ENCODE data around the gene PRCP. TPM values are rescaled to one million over a fixed set of nuclear protein-coding genes. Genes with fewer than 3 reads are reported as not detected.

The PRCP gene
- total RNA-seq, 4 donors from 2014 or later, result 7.1 to 17.8 (median 9.5) TPM

DNA sequence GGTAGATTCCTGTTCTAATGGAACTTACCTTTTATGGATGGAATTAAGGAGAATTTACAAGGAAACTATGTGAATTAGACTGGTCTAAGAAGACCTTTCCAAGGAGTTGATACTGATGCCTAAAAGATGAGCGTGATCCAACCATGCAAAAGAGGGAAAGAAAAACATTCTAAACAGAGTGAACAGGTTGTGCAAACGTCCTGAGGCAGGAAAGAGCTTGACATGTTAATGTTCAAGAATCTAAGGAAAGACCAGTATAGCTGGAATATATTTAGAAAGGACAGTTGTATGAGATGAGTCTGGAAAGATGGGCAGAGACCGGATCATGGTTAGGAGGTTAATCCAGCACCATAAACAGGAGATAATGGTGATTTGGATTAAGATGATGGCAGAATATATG lies 2.6 kb upstream of the PRCP start:
- Histone ChIP-seq H3K4me3 (no peak overlapping the region), H3K36me3 (no peaks in the 10 kb centered on the region), H3K27ac (no peak overlapping the region), H3K4me1 (peaks cover 15 to 24% of the 10 kb centered on the region in 2 donors), H3K9me3 (no peaks in the 10 kb centered on the region), H3K27me3 (no peaks in the 10 kb centered on the region)
- no peak for DNase-seq
- in situ Hi-C loops (cut with MboI; ENCODE audit: low sequenced_read_pairs in 4 of 4) (loop anchor here (10.0 to 25.0 kb wide), 5 partner anchors 172 to 352 kb away; partner anchors contain the start of genes ANKRD42 (in 2 of the 4) and RAB30 (in 1 of the 4)), intact Hi-C loops (cut with DNase I; ENCODE audit: low total_unique reads) (loop anchor here (5.0 to 10.0 kb wide), 2 partner anchors 94 to 172 kb away; partner anchors contain the start of gene RAB30)
- no peak for TF ChIP-seq POLR2A (IDR thresholded peaks at IDR 0.05)
- TF ChIP-seq, protein P1, sequence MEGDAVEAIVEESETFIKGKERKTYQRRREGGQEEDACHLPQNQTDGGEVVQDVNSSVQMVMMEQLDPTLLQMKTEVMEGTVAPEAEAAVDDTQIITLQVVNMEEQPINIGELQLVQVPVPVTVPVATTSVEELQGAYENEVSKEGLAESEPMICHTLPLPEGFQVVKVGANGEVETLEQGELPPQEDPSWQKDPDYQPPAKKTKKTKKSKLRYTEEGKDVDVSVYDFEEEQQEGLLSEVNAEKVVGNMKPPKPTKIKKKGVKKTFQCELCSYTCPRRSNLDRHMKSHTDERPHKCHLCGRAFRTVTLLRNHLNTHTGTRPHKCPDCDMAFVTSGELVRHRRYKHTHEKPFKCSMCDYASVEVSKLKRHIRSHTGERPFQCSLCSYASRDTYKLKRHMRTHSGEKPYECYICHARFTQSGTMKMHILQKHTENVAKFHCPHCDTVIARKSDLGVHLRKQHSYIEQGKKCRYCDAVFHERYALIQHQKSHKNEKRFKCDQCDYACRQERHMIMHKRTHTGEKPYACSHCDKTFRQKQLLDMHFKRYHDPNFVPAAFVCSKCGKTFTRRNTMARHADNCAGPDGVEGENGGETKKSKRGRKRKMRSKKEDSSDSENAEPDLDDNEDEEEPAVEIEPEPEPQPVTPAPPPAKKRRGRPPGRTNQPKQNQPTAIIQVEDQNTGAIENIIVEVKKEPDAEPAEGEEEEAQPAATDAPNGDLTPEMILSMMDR (IDR thresholded peaks at IDR 0.05 in 4 of 5, conservative IDR thresholded peaks at IDR 0.05 in 1 of 5), result no peak
- ATAC-seq, result no peak

DNA sequence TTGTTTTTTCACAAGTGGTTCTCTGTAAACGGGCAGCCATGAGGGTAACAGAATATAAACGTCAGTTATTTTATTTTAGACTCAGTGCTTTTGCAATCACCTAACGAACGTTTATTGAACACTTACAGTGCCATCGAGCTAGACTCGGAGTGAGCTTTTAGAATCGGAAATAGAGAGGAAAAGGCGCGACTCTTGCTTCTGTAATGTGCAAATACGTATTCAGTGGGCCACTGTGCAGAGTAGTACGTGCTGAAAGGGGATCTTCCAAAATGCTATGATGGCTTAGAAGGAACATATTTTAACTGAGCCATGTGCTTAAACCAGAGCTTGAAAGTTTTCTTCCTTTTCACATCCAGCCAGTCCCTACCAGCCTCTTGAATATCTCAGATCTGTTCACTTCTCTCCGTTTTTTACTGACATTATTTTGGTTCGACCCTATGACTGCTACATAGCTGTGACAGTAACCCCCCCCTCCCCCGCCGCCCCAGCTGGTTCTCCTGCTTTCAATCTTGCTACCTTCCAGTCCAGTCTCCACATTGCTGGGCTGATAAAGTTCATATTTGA lies 1.8 kb upstream of the PRCP start:
- in situ Hi-C loops (cut with MboI; ENCODE audit: low sequenced_read_pairs in 4 of 4) (loop anchor here (10.0 to 25.0 kb wide), 5 partner anchors 173 to 353 kb away; partner anchors contain the start of genes ANKRD42 (in 2 of the 4) and RAB30 (in 1 of the 4)), intact Hi-C loops (cut with DNase I; ENCODE audit: low total_unique reads) (loop anchor here (1.0 to 10.0 kb wide), 6 partner anchors 95 to 384 kb away; partner anchors contain the start of genes ANKRD42, CCDC90B and RAB30)
- Histone ChIP-seq H3K36me3 (no peaks in the 10 kb centered on the region), H3K27me3 (no peaks in the 10 kb centered on the region), H3K4me3 (peak overlapping the region; percentile 66 to 94 (median 82)), H3K9me3 (no peaks in the 10 kb centered on the region), H3K4me1 (peaks cover 21 to 31% of the 10 kb centered on the region in 2 donors), H3K27ac (peak overlapping the region; percentile 90 to 96 (median 94))
- no peak for DNase-seq
- TF ChIP-seq, protein P1 (IDR thresholded peaks at IDR 0.05 in 4 of 5, conservative IDR thresholded peaks at IDR 0.05 in 1 of 5), result no peak
- no peak for TF ChIP-seq POLR2A (IDR thresholded peaks at IDR 0.05)
- ATAC-seq, result no peak

DNA sequence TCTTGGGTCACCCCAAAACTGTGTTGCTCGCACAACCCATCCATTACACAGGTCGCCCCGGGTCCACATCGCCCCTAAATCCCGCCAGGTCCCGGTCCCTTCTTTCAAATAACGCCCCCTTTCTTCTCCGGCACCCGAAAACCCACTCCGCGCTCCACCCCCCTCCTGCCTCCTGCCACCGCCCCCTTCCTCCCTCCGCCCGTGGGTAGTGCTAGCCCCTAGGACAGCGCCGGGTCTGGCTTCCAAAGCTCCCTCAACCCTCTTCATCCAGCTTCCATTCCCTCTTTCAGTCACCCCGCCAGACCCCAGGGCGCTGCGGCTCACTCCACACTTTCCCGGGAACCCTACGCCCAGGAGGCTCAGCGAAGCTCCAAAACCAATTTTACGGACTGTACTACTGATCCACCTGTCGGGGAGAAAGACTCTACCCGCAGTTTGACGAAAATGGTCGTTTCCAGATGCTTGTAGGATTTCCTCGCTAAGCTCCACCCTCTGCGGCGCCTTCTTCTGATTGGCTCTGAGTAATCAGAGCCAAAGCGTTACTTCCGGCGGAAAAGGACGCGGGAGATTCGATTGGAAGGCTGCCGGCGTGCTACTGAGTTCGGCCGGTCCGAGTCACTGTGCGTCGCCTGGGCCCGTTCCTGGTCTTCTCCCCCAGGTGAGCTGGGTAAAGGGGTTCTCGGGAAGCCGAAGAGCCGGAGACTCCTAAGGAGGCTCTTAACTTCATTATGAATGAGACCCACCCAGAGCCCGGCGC lies 1.1 kb upstream of the PRCP start, which contains the start of gene DDIAS:
DDIAS (plus strand) TSS at position 572 of the 757 bp plus-strand sequence. CDS start 13,003 bp downstream, outside the sequence.
- in situ Hi-C loops (cut with MboI; ENCODE audit: low sequenced_read_pairs in 4 of 4), result loop anchor here (10.0 to 25.0 kb wide), 5 partner anchors 173 to 353 kb away; partner anchors contain the start of genes ANKRD42 (in 2 of the 4) and RAB30 (in 1 of the 4)

DNA sequence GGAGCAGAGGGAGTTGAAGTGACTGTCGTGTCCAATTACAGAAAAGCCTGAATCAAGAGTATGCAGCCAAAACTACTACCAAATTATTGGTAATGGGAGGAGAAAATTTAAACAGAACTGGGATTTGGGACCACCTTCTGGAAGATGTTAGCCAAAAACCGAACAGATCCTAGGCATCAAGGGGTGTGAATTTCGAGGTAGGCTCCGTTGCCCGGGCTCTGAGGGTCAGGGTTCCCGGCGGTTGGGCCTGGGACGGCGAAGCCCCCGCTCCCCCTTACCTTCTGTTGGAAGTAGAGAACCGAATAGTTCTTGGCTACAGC lies 313 bp downstream of the PRCP start:
- Histone ChIP-seq H3K36me3 (no peaks in the 10 kb centered on the region), H3K27ac (peak overlapping the region; percentile 90 to 96 (median 94)), H3K4me1 (peaks cover 21 to 32% of the 10 kb centered on the region in 2 donors), H3K4me3 (peak overlapping the region; percentile 66 to 94 (median 82)), H3K9me3 (no peaks in the 10 kb centered on the region), H3K27me3 (no peaks in the 10 kb centered on the region)
- DNase-seq (no peak), ATAC-seq (peak in 1 of 2 donors; percentile 6)
- in situ Hi-C loops (cut with MboI; ENCODE audit: low sequenced_read_pairs in 4 of 4), result loop anchor here (10.0 to 25.0 kb wide), 5 partner anchors 175 to 355 kb away; partner anchors contain the start of genes ANKRD42 (in 2 of the 4) and RAB30 (in 1 of the 4)
- intact Hi-C loops (cut with DNase I; ENCODE audit: low total_unique reads), result loop anchor here (1.0 to 10.0 kb wide), 6 partner anchors 33 to 293 kb away; partner anchors contain the start of genes ANKRD42 and RAB30
- TF ChIP-seq, protein P1 (IDR thresholded peaks at IDR 0.05 in 4 of 5, conservative IDR thresholded peaks at IDR 0.05 in 1 of 5), result no peak
- no peak for TF ChIP-seq POLR2A (IDR thresholded peaks at IDR 0.05)

More for the DNA sequence above, 1.1 kb upstream of the PRCP start, which contains the start of gene DDIAS:
- Histone ChIP-seq H3K4me1 (peaks cover 21 to 32% of the 10 kb centered on the region in 2 donors), H3K27me3 (no peaks in the 10 kb centered on the region), H3K36me3 (no peaks in the 10 kb centered on the region), H3K9me3 (no peaks in the 10 kb centered on the region), H3K4me3 (peak within 1 kb of the TSS; percentile 66 to 94 (median 82)), H3K27ac (peak within 1 kb of the TSS; percentile 90 to 96 (median 94))
- ATAC-seq, result peak; percentile 92 to 93
- TF ChIP-seq, protein P1 (IDR thresholded peaks at IDR 0.05 in 4 of 5, conservative IDR thresholded peaks at IDR 0.05 in 1 of 5), result peak in 1 of 5 experiments; percentile 18
- peak; percentile 77 to 84 for TF ChIP-seq POLR2A (IDR thresholded peaks at IDR 0.05)
- DNase-seq, result peak; percentile 90 to 94
- intact Hi-C loops (cut with DNase I; ENCODE audit: low total_unique reads), result loop anchor here (1.0 to 10.0 kb wide), 6 partner anchors 96 to 385 kb away; partner anchors contain the start of genes ANKRD42, CCDC90B and RAB30
